ENCODE data around the gene XCL2.

Gene XCL2

GRCh38 chr1:168572633-168573032, 28.8 kb upstream of the XCL2 start:
- TF ChIP-seq, protein P1, sequence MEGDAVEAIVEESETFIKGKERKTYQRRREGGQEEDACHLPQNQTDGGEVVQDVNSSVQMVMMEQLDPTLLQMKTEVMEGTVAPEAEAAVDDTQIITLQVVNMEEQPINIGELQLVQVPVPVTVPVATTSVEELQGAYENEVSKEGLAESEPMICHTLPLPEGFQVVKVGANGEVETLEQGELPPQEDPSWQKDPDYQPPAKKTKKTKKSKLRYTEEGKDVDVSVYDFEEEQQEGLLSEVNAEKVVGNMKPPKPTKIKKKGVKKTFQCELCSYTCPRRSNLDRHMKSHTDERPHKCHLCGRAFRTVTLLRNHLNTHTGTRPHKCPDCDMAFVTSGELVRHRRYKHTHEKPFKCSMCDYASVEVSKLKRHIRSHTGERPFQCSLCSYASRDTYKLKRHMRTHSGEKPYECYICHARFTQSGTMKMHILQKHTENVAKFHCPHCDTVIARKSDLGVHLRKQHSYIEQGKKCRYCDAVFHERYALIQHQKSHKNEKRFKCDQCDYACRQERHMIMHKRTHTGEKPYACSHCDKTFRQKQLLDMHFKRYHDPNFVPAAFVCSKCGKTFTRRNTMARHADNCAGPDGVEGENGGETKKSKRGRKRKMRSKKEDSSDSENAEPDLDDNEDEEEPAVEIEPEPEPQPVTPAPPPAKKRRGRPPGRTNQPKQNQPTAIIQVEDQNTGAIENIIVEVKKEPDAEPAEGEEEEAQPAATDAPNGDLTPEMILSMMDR (IDR thresholded peaks at IDR 0.05; ENCODE audit: low read depth, low read length), result no peak
- H3K36me3 ChIP-seq, result no peaks in the 10 kb centered on the region
- H3K27ac ChIP-seq, result no peak overlapping the region
- DNase-seq, result no peak
- H3K9me3 ChIP-seq (ENCODE audit: severe bottlenecking), result no peaks in the 10 kb centered on the region
- H3K27me3 ChIP-seq (ENCODE audit: insufficient read depth, low read depth, severe bottlenecking), result no peaks in the 10 kb centered on the region
- no peak overlapping the region for H3K4me3 ChIP-seq (ENCODE audit: low read depth, low read length)

- H3K9me3 ChIP-seq (ENCODE audit: severe bottlenecking), result no peaks in the 10 kb centered on the region
- TF ChIP-seq, protein P1 (IDR thresholded peaks at IDR 0.05; ENCODE audit: low read depth, low read length), result no peak
- DNase-seq, result no peak
- H3K4me3 ChIP-seq (ENCODE audit: low read depth, low read length), result no peak overlapping the region
- no peak overlapping the region for H3K27ac ChIP-seq
- H3K27me3 ChIP-seq (ENCODE audit: insufficient read depth, low read depth, severe bottlenecking), result no peaks in the 10 kb centered on the region
- H3K36me3 ChIP-seq, result no peaks in the 10 kb centered on the region
Observed at GRCh38 chr1:168570652-168571051, 26.9 kb upstream of the XCL2 start.

DNA sequence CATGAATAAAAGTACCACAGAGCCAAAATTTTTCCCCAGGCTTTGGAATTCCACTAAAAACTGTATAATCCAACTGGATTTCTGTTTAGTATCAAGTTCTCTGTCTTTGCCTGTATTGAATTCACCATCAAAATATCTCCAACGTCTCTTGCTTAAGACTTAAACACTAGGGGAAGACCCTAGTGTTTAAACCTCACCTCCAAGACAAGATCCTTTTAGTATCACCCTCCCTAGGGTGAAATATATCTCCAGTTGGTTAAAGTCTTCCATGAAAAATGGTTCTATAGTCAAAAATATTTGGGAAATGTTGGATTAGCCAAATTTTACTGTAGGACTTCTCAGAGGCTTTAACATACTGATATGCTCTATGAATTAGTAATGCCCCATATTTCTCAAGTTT, 24.5 kb upstream of the XCL2 start:
- TF ChIP-seq, protein P1 (IDR thresholded peaks at IDR 0.05; ENCODE audit: low read depth, low read length), result no peak
- Histone ChIP-seq H3K27me3 (ENCODE audit: insufficient read depth, low read depth, severe bottlenecking) (no peaks in the 10 kb centered on the region), H3K27ac (no peak overlapping the region), H3K36me3 (no peaks in the 10 kb centered on the region), H3K4me3 (ENCODE audit: low read depth, low read length) (no peak overlapping the region), H3K9me3 (ENCODE audit: severe bottlenecking) (no peaks in the 10 kb centered on the region)
- DNase-seq, result no peak

DNA sequence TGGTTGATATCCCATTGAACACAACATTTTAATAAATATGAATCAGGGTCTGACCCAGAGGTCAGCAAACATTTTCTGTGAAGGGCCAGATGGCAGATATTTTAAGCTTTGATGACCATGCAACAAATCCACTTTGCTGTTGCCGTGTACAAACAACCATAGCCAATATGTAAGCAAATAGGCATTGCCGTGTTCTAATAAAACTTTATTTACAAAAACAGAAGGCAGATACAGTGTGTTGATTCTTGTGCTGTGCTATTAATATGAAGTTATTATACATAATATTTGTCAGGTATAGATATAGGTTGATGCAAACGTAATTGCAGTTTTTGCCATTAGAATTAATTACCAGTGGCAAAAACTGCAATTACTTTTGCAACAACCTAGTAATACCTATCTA, 23.8 kb upstream of the XCL2 start:
- Histone ChIP-seq H3K27me3 (ENCODE audit: insufficient read depth, low read depth, severe bottlenecking) (no peaks in the 10 kb centered on the region), H3K4me3 (ENCODE audit: low read depth, low read length) (no peak overlapping the region), H3K27ac (no peak overlapping the region), H3K9me3 (ENCODE audit: severe bottlenecking) (no peaks in the 10 kb centered on the region), H3K36me3 (no peaks in the 10 kb centered on the region)
- TF ChIP-seq, protein P1 (IDR thresholded peaks at IDR 0.05; ENCODE audit: low read depth, low read length), result no peak
- no peak for DNase-seq

GRCh38 chr1:168567007-168567406, 23.2 kb upstream of the XCL2 start:
- H3K27ac ChIP-seq, result no peak overlapping the region
- no peaks in the 10 kb centered on the region for H3K9me3 ChIP-seq (ENCODE audit: severe bottlenecking)
- no peak overlapping the region for H3K4me3 ChIP-seq (ENCODE audit: low read depth, low read length)
- no peak for DNase-seq
- H3K27me3 ChIP-seq (ENCODE audit: insufficient read depth, low read depth, severe bottlenecking), result no peaks in the 10 kb centered on the region
- TF ChIP-seq, protein P1 (IDR thresholded peaks at IDR 0.05; ENCODE audit: low read depth, low read length), result no peak
- no peaks in the 10 kb centered on the region for H3K36me3 ChIP-seq

GRCh38 chr1:168565825-168566224, 22.0 kb upstream of the XCL2 start:
- no peak for DNase-seq
- TF ChIP-seq, protein P1 (IDR thresholded peaks at IDR 0.05; ENCODE audit: low read depth, low read length), result no peak
- Histone ChIP-seq H3K27me3 (ENCODE audit: insufficient read depth, low read depth, severe bottlenecking) (no peaks in the 10 kb centered on the region), H3K9me3 (ENCODE audit: severe bottlenecking) (no peaks in the 10 kb centered on the region), H3K4me3 (ENCODE audit: low read depth, low read length) (no peak overlapping the region), H3K27ac (no peak overlapping the region), H3K36me3 (no peaks in the 10 kb centered on the region)

All from WERI-Rb-1 (cell line).